HG03108 (cell line): ENCODE data around the gene SPRR2F.

Experiments
- ATAC-seq: cut with Tn5 transposase; IDR thresholded peaks from one replicate; pipeline ENCODE4 v1.9.1; 2021; ENCODE audit warnings: moderate library complexity; ENCODE audit not compliant: unreplicated experiment

The SPRR2F gene

DNA sequence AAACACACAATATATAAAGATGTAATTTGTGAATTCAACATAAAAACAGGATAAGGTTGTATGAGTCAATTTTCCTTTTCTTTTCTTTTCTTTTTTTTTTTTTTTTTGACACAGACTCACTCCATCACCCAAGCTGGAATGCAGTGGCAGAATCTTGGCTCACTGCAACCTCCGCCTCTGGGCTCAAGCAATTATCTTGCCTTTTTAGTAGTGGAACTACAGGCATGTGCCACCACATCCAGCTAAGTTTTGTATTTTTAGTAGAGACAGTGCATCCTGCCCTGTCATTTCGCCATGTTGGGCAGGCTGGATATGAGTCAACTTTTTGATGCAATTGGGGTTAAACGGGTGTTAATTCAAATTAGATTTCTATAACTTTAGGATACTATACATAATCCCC, 31.6 kb downstream of the SPRR2F start:
- no peak for ATAC-seq

DNA sequence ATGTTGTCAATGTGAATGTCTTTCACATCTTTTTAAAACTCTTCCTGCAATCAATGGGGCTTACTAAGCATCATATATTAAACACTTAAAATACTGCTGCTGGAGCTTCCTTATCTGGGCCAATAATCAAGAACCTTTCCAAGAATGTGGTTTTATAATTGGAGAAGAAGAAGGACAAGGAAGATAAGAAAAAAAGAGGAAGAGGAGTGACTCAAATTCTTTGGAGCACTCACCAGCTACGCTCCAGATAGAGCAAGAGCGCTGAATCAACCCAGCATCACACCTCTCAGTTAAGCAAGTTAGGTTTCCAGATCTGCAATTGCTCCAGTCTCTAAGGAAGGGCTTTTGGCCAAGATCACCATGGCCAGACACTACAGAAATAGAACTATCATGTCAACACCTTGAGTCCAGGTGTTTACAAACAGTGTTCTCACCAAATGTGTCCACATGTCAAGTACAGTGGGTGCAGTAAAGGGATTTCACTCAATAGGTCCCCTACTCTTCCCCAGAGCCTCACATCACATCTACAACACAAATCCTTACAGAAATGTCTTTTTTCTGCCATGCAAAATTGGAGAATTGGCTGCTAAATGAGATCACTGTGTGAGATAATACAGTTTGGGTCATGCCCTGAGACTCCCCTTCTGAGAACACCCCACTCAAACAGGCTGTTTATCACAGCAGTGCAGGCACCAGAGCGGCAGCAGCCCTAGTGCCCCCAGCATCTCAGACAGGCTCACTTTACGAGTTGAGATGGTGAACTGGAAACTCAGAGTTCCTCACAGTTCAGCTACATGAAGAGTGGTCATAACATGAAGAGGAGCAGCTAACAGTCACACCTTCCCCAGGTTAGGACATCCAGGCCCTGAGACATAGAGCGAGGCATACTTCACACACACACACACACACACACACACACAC, 40.2 kb downstream of the SPRR2F start:
- ATAC-seq: no peak

DNA sequence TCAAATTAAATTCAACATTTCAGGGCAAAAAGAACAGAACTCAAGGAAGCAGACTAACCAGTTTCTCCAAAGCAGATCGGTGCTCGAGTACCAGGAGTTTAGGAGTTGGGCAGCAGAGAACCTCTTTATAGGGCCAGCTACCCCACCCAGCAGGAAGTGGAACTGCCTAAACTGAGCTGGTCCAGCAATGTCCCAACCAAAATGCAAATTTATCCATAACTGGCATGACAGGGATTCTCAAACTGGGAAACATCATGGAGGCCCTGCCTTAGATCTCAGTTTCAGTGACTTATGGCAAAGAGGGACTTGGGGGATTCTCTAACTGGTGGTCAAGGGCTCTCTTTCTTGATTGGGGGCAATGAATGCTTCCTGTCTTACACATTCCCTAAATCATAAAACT, 41.8 kb downstream of the SPRR2F start, which contains the start of gene SPRR2B:
TSS of gene SPRR2B (minus strand) at position 101 of the 400 bp plus-strand sequence. CDS start 772 bp downstream, outside the sequence.
- no peak for ATAC-seq

DNA sequence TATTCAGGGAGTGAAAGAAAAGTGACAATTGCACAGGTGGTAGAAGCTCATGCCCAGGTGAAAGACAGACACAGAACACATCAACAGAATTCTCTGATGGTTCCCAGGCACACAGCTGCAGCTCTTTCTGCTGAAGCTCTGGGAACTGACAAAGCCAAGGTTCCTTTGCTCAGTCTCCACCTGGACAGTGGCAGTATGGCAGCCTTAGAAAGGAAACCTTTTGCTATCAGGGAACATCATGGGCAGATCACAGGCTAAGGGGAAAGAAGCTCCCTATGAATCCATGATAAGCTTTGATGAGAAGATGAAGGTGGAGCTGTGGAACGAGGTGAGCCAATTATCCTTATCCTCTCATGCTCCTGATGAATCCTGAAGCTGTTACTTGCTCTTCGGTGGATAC, 43.1 kb downstream of the SPRR2F start:
- no peak for ATAC-seq
